ENCODE measurements around the gene AVL9. TPM values are rescaled to one million over a fixed set of nuclear protein-coding genes. Genes with fewer than 3 reads are reported as not detected.

The AVL9 gene
- 36.1 and 69.3 TPM in 2 replicates for polyA plus RNA-seq (2011; rRNA removed)
- polyA plus RNA-seq (2012; cell fraction: cytosol; rRNA removed): 8.3 and 12.4 TPM in 2 replicates
- 9.9 and 13.3 TPM in 2 replicates for polyA plus RNA-seq (2012; cell fraction: nucleus; rRNA removed)
- 19.4 to 24.0 TPM (median 21.9 TPM) in 3 replicates for polyA plus RNA-seq (2017; fragmentation: RNase III; extraction: RNeasy Plus Mini Kit Qiagen cat#74134 plus additional on column Dnase treatment)
- polyA minus RNA-seq (2011; rRNA and poly(A)+ RNA removed): 37.8 and 47.5 TPM in 2 replicates

- ChIA-PET CTCF (interaction anchor here (0.9 kb wide), 1 partner anchor 448 kb away, joined by 3 read pairs; no protein-coding TSS in a partner anchor), POLR2A (interaction anchor here (0.6 to 1.5 kb wide), 10 partner anchors 11 to 462 kb away, joined by 3 to 14 read pairs (median 4); partner anchors contain the start of gene FKBP9)
- TF ChIP-seq ZFP36 (IDR thresholded peaks at IDR 0.05; ENCODE audit: borderline replicate concordance, partially characterized antibody) (no peak), CHD4 (IDR thresholded peaks at IDR 0.05; ENCODE audit: borderline replicate concordance) (no peak), HOXB13 (CRISPR knock-in tag; IDR thresholded peaks at IDR 0.05; ENCODE audit: low read depth) (no peak), KDM1A (IDR thresholded peaks at IDR 0.05; ENCODE audit: low read depth) (no peak), HDAC2 (IDR thresholded peaks at IDR 0.05) (no peak), EP300 (IDR thresholded peaks at IDR 0.05) (0 out of 5 replicates have a peak, but pooled peaks of 1 of the 2 experiments have one; percentile 20), RARB (CRISPR knock-in tag; IDR thresholded peaks at IDR 0.05) (no peak), HOXA7 (CRISPR knock-in tag; IDR thresholded peaks at IDR 0.05) (no peak), FOSL2 (IDR thresholded peaks at IDR 0.05) (no peak), FOSL2 (CRISPR knock-in tag; IDR thresholded peaks at IDR 0.05) (no peak), BCL3 (IDR thresholded peaks at IDR 0.05) (peak; percentile 36; the same call in 1 of the 3 replicates), MAZ (IDR thresholded peaks at IDR 0.05; ENCODE audit: borderline replicate concordance, low read depth, low read length) (peak; percentile 74; the same call in 1 of the 2 replicates), POLR2A (IDR thresholded peaks at IDR 0.05; ENCODE audit: low read length) (peak; percentile 62), CHD2 (IDR thresholded peaks at IDR 0.05; ENCODE audit: low read length, partially characterized antibody) (no peak), SMC3 (IDR thresholded peaks at IDR 0.05) (0 out of 3 replicates have a peak, but pooled peaks have one; percentile 7), GATA3 (IDR thresholded peaks at IDR 0.05; ENCODE audit: borderline replicate concordance) (no peak), RFX5 (IDR thresholded peaks at IDR 0.05) (no peak), RCOR1 (IDR thresholded peaks at IDR 0.05; ENCODE audit: low read depth, low read length) (no peak), E2F6 (IDR thresholded peaks at IDR 0.05; ENCODE audit: borderline replicate concordance, low read depth) (peak; percentile 67; the same call in 1 of the 2 replicates), MAFK (IDR thresholded peaks at IDR 0.05; ENCODE audit: partially characterized antibody) (no peak), NR3C1 (IDR thresholded peaks at IDR 0.05) (no peak), ESRRA (IDR thresholded peaks at IDR 0.05; ENCODE audit: borderline replicate concordance, low read length) (no peak), ZSCAN20 (CRISPR knock-in tag; IDR thresholded peaks at IDR 0.05) (no peak), JUN (IDR thresholded peaks at IDR 0.05) (peak; percentile 76 to 95; a peak in 4 of 5 replicates), ZC3H11A (IDR thresholded peaks at IDR 0.05) (no peak), NPAS2 (CRISPR knock-in tag; IDR thresholded peaks at IDR 0.05; ENCODE audit: borderline replicate concordance) (no peak), HOXB5 (CRISPR knock-in tag; IDR thresholded peaks at IDR 0.05) (no peak), CBX2 (IDR thresholded peaks at IDR 0.05; ENCODE audit: borderline replicate concordance, low read depth) (no peak), JUNB (IDR thresholded peaks at IDR 0.05) (no peak), CBX8 (IDR thresholded peaks at IDR 0.05) (no peak), PHF8 (IDR thresholded peaks at IDR 0.05; ENCODE audit: borderline replicate concordance, low read depth) (peak; percentile 88), ZNF302 (CRISPR knock-in tag; IDR thresholded peaks at IDR 0.05) (no peak), TFCP2L1 (CRISPR knock-in tag; IDR thresholded peaks at IDR 0.05) (no peak), EHF (CRISPR knock-in tag; IDR thresholded peaks at IDR 0.05) (no peak), TP53 (CRISPR knock-in tag; IDR thresholded peaks at IDR 0.05) (no peak)
- TF ChIP-seq, protein P1, sequence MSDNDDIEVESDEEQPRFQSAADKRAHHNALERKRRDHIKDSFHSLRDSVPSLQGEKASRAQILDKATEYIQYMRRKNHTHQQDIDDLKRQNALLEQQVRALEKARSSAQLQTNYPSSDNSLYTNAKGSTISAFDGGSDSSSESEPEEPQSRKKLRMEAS (IDR thresholded peaks at IDR 0.05): peak; percentile 82
- TF ChIP-seq, protein P2, sequence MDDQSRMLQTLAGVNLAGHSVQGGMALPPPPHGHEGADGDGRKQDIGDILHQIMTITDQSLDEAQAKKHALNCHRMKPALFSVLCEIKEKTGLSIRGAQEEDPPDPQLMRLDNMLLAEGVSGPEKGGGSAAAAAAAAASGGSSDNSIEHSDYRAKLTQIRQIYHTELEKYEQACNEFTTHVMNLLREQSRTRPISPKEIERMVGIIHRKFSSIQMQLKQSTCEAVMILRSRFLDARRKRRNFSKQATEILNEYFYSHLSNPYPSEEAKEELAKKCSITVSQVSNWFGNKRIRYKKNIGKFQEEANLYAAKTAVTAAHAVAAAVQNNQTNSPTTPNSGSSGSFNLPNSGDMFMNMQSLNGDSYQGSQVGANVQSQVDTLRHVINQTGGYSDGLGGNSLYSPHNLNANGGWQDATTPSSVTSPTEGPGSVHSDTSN (IDR thresholded peaks at IDR 0.05): peak; percentile 57; the same call in 1 of the 2 replicates
- TF ChIP-seq, protein P3, sequence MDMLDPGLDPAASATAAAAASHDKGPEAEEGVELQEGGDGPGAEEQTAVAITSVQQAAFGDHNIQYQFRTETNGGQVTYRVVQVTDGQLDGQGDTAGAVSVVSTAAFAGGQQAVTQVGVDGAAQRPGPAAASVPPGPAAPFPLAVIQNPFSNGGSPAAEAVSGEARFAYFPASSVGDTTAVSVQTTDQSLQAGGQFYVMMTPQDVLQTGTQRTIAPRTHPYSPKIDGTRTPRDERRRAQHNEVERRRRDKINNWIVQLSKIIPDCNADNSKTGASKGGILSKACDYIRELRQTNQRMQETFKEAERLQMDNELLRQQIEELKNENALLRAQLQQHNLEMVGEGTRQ (IDR thresholded peaks at IDR 0.05): peak; percentile 79
- peak within 1 kb of the TSS; percentile 71 for H3K4me2 ChIP-seq
- ATAC-seq (peak; percentile 97), FAIRE-seq (no peak), DNase-seq (ENCODE audit: low read depth in 1 of 2, low spot score in 1 of 2) (peak; percentile 82 to 96)
- peak within 1 kb of the TSS; percentile 88 for H3K4me3 ChIP-seq
- no peaks in the 10 kb centered on the region for H3K9me3 ChIP-seq
- under 1% methylated on average over 24 of the region's 67 CpGs for WGBS (ENCODE audit: missing lambda C conversion rate)
- H3K4me1 ChIP-seq: peaks cover 23% of the 10 kb centered on the region
- H3K27ac ChIP-seq: peak within 1 kb of the TSS; percentile 99 to 100
Measured at GRCh38 chr7:32495298-32496051, at the start of gene AVL9. Gene AVL9 (plus strand): TSS chr7:32495489. CDS start chr7:32495710, 221 bp downstream.

All from A549 (cell line).